HUES64 (cell line): ENCODE results near the gene COTL1. TPM values are rescaled to one million over a fixed set of nuclear protein-coding genes. Genes with fewer than 3 reads are reported as not detected.
A peak's percentile ranks its signal among the peaks of the same experiment; 100 is the strongest.

ENCODE experiments used
- H3K27ac ChIP-seq: 2 replicates; pipeline ENCODE4 v1.7.0; 2013; ENCODE audit warnings: low read depth, low read length, inconsistent platforms
- H3K27me3 ChIP-seq: 2 replicates; pipeline ENCODE4 v1.6.1; 2013; ENCODE audit warnings: mild to moderate bottlenecking, low read length; ENCODE audit not compliant: insufficient read depth
- H3K36me3 ChIP-seq: 2 replicates; pipeline ENCODE4 v1.6.1; 2013; ENCODE audit warnings: mild to moderate bottlenecking, low read length; ENCODE audit not compliant: insufficient read depth
- H3K4me1 ChIP-seq: 2 replicates; pipeline ENCODE4 v1.6.1; 2013; ENCODE audit warnings: mild to moderate bottlenecking, low read length, moderate library complexity; ENCODE audit not compliant: insufficient read depth
- H3K4me3 ChIP-seq: 2 replicates; pipeline ENCODE4 v1.5.1; 2013; ENCODE audit warnings: mild to moderate bottlenecking, low read length, moderate library complexity
- H3K9ac ChIP-seq: 2 replicates; pipeline ENCODE4 v1.6.1; 2013; ENCODE audit warnings: mild to moderate bottlenecking, low read depth, low read length
- H3K9me3 ChIP-seq: 2 replicates; pipeline ENCODE4 v1.6.1; 2013; ENCODE audit warnings: low read depth, low read length; ENCODE audit not compliant: insufficient read depth
- WGBS: fragments of 150-250, 120-280 bp; methylation state at CpG from one replicate; pipeline ENCODE4 v1.1.7; 2013; ENCODE audit warnings: missing lambda C conversion rate; 5-methylcytosine and 5-hydroxymethylcytosine counted together
- polyA plus RNA-seq, 2 experiments: library from polyadenylated mRNA; stranded (reverse); fragments of 50-300 nt; gene quantifications; one replicate each; pipeline ENCODE4 v1.2.3, GENCODE V29; 2013

Gene COTL1
- 158 TPM for polyA plus RNA-seq (2013, experiment 1 of 2)
- polyA plus RNA-seq (2013, experiment 2 of 2): 213 TPM

DNA sequence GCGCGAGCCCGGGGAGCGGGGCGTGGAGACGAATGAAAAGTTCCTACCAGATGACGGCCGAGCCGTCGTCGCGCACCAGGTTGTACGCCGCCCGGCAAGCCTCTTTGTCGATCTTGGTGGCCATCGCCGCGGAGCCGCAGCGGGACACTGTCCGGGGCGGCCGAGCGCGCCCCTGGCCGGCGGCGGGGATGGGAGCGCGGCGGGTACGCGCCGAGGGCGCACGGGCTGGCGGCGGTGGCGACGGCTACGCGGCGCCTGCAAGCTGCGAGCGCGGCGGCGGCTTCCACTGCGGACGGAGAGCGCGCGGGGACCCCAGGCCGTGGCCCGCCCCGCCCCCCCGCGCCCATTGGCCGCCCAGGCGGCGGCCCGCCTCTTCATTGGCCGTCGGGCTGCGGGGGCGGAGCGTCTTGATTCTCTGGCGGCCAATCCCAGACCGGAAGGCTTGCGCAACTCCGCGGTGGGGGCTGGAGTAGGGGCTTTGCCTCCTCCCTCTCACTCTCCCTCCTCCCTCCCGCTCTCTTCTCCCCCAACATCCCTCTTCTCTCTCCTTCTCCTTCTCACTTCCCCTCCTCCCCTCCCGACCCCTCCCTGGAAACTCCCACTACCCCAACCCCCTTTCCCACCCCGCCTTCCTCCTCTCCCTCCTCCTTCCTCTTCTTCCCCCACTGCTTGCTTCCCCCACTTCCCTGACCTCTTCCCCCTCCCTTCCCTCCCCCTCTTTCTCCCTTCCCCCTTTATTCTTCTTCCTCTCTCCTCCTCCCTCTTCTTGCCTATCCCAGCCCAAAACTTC lies at the start of gene COTL1:
COTL1 (minus strand) TSS at position 288 of the 790 bp plus-strand sequence; CDS start at position 124, 164 bp downstream.
- peaks cover 18% of the 10 kb centered on the region; the same call in 1 of the 2 replicates for H3K36me3 ChIP-seq
- H3K9me3 ChIP-seq: no peaks in the 10 kb centered on the region
- H3K4me1 ChIP-seq: peaks cover 25% of the 10 kb centered on the region; the same call in 1 of the 2 replicates
- under 1% methylated on average over 76 of the region's 76 CpGs for WGBS
- H3K9ac ChIP-seq: peak within 1 kb of the TSS; percentile 75
- H3K27me3 ChIP-seq: peaks cover 7% of the 10 kb centered on the region
- H3K27ac ChIP-seq: peak within 1 kb of the TSS; percentile 89
- peak within 1 kb of the TSS; percentile 77 for H3K4me3 ChIP-seq

DNA sequence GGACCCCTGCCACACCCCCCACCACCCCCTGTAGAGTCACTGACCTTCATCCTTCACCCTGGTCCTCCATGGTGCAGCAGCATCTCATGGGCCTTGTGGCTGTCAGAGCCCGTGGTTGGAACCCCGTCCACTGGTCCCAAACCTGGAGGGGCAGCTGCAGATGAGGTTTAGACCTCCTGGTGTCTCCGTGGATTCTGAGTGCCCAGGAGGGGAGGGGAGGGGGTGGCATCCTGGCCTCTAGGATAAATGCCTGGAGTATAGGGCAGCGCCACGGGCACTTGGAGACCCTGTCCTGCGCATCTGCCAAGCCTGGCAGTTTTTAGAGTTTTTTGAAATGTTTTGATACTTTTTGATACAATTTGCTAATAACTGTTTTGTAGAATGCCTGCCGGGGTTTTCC lies 48.0 kb upstream of the COTL1 start:
- Histone ChIP-seq H3K9ac (no peak overlapping the region), H3K4me3 (no peak overlapping the region), H3K36me3 (peaks cover 17% of the 10 kb centered on the region; the same call in 1 of the 2 replicates), H3K9me3 (no peaks in the 10 kb centered on the region), H3K4me1 (peaks cover 15% of the 10 kb centered on the region), H3K27ac (no peak overlapping the region), H3K27me3 (no peaks in the 10 kb centered on the region)
- 96% methylated on average over 7 of the region's 7 CpGs for WGBS

DNA sequence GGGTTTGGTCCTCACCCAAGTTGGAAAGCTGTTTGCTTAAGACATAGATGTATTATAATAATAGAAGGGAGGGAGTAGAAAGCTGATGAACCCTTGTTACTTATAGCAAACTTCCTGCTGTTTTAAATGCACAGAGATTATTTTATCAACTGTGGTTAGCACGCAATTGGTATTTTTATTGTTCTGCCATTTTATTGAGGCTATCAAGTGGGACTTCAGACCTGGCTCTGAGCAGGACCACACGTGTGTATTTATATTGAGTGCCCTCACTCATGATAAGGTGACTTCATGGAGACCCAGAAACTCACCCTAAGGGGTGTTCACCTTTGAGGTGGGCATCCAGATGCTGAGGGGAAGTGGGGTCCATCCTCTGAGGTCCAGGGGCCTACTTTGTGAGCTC lies 47.5 kb upstream of the COTL1 start:
- Histone ChIP-seq H3K27ac (no peak overlapping the region), H3K9me3 (no peaks in the 10 kb centered on the region), H3K4me1 (peaks cover 15% of the 10 kb centered on the region), H3K36me3 (peaks cover 20% of the 10 kb centered on the region; the same call in 1 of the 2 replicates), H3K9ac (no peak overlapping the region), H3K4me3 (no peak overlapping the region), H3K27me3 (no peaks in the 10 kb centered on the region)
- WGBS: 83% methylated on average over 2 of the region's 2 CpGs

DNA sequence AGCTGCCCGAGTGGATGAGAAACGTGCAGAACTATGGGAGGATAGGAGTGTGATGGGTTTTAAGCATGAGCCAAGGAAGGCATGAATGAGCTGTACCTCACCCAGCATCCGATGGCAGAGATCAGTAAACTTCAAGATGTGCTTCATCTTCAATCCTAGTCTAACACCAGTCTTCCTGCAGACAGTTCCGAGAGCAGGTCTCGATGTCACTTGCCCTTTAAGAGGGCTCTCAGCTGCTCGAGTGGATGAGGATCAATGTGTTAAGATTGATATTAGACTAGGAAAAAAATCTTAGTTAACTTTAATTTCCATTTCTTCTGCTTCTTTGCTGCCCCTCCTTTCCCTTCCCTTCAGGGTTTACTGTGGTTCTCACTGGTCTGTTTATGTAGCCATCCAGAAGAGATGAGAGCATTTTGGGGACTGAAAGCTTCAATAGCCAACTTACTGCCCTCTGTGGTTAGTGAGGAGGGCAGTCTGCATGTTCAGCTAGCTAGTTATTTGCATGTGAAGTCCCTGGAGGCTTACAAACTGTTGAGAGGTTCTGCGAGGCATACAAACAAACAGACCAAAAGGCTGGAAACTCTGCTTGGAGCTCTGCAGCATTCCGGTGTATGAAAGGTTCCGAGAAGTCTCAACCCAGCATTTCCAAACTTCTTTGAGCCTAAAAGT lies 45.7 kb upstream of the COTL1 start:
- Histone ChIP-seq H3K36me3 (peaks cover 35% of the 10 kb centered on the region), H3K9me3 (no peaks in the 10 kb centered on the region), H3K27ac (no peak overlapping the region), H3K4me1 (peaks cover 15% of the 10 kb centered on the region), H3K9ac (no peak overlapping the region), H3K4me3 (no peak overlapping the region), H3K27me3 (no peaks in the 10 kb centered on the region)
- WGBS: 82% methylated on average over 9 of the region's 9 CpGs

GRCh38 chr16:84662471-84662870 lies 44.6 kb upstream of the COTL1 start:
- 95% methylated on average over 9 of the region's 9 CpGs for WGBS
- no peak overlapping the region for H3K9ac ChIP-seq
- H3K27ac ChIP-seq: no peak overlapping the region
- no peaks in the 10 kb centered on the region for H3K9me3 ChIP-seq
- H3K4me3 ChIP-seq: no peak overlapping the region
- H3K36me3 ChIP-seq: peaks cover 46% of the 10 kb centered on the region
- H3K4me1 ChIP-seq: peaks cover 7% of the 10 kb centered on the region
- H3K27me3 ChIP-seq: no peaks in the 10 kb centered on the region

DNA sequence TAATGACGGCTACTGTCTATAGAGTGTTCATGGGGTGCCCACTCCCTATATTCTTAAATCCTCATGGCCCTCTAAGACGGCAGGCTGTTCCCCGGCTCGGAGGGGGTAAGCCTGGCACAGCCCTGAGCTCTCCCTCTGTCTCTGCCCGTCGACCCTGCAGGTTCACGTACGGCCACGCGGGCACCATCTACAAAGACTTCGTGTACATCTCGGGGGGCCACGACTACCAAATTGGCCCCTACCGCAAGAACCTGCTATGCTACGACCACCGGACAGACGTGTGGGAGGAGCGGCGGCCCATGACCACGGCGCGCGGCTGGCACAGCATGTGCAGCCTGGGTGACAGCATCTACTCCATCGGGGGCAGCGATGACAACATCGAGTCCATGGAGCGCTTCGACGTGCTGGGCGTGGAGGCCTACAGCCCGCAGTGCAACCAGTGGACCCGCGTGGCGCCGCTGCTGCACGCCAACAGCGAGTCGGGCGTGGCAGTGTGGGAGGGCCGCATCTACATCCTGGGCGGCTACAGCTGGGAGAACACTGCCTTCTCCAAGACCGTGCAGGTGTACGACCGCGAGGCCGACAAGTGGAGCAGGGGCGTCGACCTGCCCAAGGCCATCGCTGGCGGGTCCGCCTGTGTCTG lies 43.7 kb upstream of the COTL1 start:
- H3K4me3 ChIP-seq: no peak overlapping the region
- no peak overlapping the region for H3K27ac ChIP-seq
- no peaks in the 10 kb centered on the region for H3K4me1 ChIP-seq
- peaks cover 54% of the 10 kb centered on the region for H3K36me3 ChIP-seq
- H3K27me3 ChIP-seq: no peaks in the 10 kb centered on the region
- H3K9me3 ChIP-seq: no peaks in the 10 kb centered on the region
- no peak overlapping the region for H3K9ac ChIP-seq
- 97% methylated on average over 51 of the region's 51 CpGs for WGBS

DNA sequence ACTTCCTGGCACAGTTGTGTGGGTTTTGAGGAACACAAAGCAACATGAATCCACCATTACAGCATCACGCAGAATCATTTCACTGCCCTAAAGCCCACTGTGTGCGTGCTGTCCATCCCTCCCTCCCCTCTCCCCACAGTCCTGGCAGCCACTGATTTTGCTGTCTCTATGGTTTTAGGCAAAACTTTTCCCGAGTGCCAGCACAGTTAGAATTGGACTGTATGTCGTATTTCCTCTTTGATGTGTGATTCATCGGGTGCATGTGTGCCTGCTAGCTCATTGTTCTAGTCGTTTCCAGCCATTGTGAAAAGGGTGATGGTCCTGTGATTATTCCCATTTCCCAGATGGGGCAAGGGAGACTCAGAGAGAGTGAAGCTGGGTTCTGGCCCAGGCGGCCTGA lies 43.1 kb upstream of the COTL1 start:
- Histone ChIP-seq H3K27me3 (no peaks in the 10 kb centered on the region), H3K4me3 (no peak overlapping the region), H3K27ac (no peak overlapping the region), H3K9me3 (no peaks in the 10 kb centered on the region), H3K9ac (no peak overlapping the region), H3K4me1 (no peaks in the 10 kb centered on the region), H3K36me3 (peaks cover 54% of the 10 kb centered on the region)
- WGBS: 87% methylated on average over 7 of the region's 7 CpGs

DNA sequence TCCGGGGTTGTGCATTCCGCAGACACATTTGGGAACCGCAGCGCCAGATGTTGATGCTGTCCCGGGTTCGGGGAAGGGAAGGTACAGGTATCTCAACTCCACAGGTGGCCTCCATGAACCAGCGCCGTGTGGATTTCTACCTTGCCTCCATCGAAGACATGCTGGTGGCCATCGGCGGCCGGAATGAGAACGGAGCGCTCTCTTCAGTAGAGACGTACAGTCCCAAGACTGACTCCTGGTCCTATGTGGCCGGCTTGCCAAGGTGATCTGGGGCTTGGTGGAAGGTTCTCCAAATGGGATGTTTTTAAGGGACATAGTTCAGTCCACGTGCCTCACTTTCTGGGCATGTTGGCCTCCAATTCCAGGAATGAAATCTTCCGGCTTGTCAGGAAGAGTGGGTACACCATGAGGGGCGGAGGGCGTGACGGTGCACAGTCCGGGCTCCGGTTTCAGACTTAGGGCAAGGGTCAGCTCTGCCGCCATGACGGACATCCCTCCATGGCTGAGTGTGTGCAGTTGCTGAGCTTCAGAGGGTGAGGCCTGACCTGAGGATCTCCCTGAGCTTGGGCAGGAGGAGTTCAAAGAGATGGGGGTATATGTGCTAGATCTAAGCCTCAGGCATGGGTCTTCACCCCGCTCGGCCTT lies 41.9 kb upstream of the COTL1 start:
- Histone ChIP-seq H3K4me1 (no peaks in the 10 kb centered on the region), H3K36me3 (peaks cover 54% of the 10 kb centered on the region), H3K9ac (no peak overlapping the region), H3K27me3 (no peaks in the 10 kb centered on the region), H3K9me3 (no peaks in the 10 kb centered on the region), H3K4me3 (no peak overlapping the region), H3K27ac (no peak overlapping the region)
- WGBS: 95% methylated on average over 27 of the region's 27 CpGs

- no peaks in the 10 kb centered on the region for H3K27me3 ChIP-seq
- H3K36me3 ChIP-seq: peaks cover 54% of the 10 kb centered on the region
- H3K4me1 ChIP-seq: no peaks in the 10 kb centered on the region
- H3K9me3 ChIP-seq: no peaks in the 10 kb centered on the region
- no peak overlapping the region for H3K27ac ChIP-seq
- H3K9ac ChIP-seq: no peak overlapping the region
- H3K4me3 ChIP-seq: no peak overlapping the region
- 89% methylated on average over 11 of the region's 11 CpGs for WGBS
These were observed 40.8 kb upstream of the COTL1 start for GRCh38 chr16:84658690-84659089.

GRCh38 chr16:84657229-84657837 lies 39.5 kb upstream of the COTL1 start:
- no peak overlapping the region for H3K27ac ChIP-seq
- no peak overlapping the region for H3K4me3 ChIP-seq
- no peak overlapping the region for H3K9ac ChIP-seq
- no peaks in the 10 kb centered on the region for H3K9me3 ChIP-seq
- no peaks in the 10 kb centered on the region for H3K4me1 ChIP-seq
- no peaks in the 10 kb centered on the region for H3K27me3 ChIP-seq
- WGBS: 97% methylated on average over 50 of the region's 50 CpGs
- H3K36me3 ChIP-seq: peaks cover 53% of the 10 kb centered on the region
